ENCODE results near the gene IL18R1. TPM values are rescaled to one million over a fixed set of nuclear protein-coding genes. Genes with fewer than 3 reads are reported as not detected.

Gene IL18R1
- total and polyA plus RNA-seq, 4 donors: 4.8 to 12.7 (median 5.9) TPM

DNA sequence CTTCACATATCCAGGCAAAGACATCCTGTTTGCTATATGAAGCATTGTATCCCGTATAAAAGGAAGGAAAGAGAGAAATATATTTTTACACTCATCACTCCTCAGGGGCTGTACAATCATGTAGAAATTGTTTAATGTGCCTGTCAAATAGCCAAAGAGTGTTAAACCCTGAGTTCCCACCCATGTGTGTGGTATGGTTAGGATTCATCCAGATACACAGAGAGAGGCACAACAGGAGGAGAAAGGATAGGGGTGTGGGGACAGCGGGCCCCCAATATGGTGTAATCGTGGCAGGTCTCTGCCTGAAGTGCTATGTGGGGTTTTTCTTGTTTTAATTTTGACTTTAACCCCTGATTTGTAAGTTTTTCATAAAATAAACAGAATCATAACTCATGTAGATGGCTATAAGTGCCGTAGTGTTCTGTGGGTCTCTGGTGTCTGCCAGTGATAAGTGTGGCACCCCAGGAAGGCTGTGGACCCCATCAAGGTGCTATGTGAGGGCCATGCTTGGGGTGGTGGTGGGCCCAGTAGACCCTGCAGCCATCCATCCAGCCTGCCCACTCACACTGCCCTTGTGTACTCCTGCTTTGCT, 10.2 kb upstream of the IL18R1 start:
- TF ChIP-seq, protein P1, sequence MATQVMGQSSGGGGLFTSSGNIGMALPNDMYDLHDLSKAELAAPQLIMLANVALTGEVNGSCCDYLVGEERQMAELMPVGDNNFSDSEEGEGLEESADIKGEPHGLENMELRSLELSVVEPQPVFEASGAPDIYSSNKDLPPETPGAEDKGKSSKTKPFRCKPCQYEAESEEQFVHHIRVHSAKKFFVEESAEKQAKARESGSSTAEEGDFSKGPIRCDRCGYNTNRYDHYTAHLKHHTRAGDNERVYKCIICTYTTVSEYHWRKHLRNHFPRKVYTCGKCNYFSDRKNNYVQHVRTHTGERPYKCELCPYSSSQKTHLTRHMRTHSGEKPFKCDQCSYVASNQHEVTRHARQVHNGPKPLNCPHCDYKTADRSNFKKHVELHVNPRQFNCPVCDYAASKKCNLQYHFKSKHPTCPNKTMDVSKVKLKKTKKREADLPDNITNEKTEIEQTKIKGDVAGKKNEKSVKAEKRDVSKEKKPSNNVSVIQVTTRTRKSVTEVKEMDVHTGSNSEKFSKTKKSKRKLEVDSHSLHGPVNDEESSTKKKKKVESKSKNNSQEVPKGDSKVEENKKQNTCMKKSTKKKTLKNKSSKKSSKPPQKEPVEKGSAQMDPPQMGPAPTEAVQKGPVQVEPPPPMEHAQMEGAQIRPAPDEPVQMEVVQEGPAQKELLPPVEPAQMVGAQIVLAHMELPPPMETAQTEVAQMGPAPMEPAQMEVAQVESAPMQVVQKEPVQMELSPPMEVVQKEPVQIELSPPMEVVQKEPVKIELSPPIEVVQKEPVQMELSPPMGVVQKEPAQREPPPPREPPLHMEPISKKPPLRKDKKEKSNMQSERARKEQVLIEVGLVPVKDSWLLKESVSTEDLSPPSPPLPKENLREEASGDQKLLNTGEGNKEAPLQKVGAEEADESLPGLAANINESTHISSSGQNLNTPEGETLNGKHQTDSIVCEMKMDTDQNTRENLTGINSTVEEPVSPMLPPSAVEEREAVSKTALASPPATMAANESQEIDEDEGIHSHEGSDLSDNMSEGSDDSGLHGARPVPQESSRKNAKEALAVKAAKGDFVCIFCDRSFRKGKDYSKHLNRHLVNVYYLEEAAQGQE (IDR thresholded peaks at IDR 0.05): no peak
- TF ChIP-seq SP1 (IDR thresholded peaks at IDR 0.05): no peak
- no peak for TF ChIP-seq EGR1 (IDR thresholded peaks at IDR 0.05; ENCODE audit: low read depth in 2 of 2)
- TF ChIP-seq, protein P2, sequence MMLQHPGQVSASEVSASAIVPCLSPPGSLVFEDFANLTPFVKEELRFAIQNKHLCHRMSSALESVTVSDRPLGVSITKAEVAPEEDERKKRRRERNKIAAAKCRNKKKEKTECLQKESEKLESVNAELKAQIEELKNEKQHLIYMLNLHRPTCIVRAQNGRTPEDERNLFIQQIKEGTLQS (IDR thresholded peaks at IDR 0.05): no peak
- TF ChIP-seq NR2F2 (IDR thresholded peaks at IDR 0.05): no peak
- no peak for TF ChIP-seq YY1 (IDR thresholded peaks at IDR 0.05)
- TF ChIP-seq FOXA2 (IDR thresholded peaks at IDR 0.05): no peak
- TF ChIP-seq TAF1 (conservative IDR thresholded peaks at IDR 0.05): no peak
- TF ChIP-seq JUND (IDR thresholded peaks at IDR 0.05): no peak
- no peak for TF ChIP-seq HNF4A (conservative IDR thresholded peaks at IDR 0.05)
- DNase-seq (ENCODE audit: low spot score): no peak
- WGBS: 82% methylated on average over 4 of the region's 4 CpGs
- Histone ChIP-seq H3K27ac (ENCODE audit: low read depth in 1 of 2, low read length in 2 of 2) (no peak overlapping the region), H3K4me3 (ENCODE audit: low read depth in 1 of 3, low read length in 3 of 3) (no peak overlapping the region), H3K4me1 (ENCODE audit: control insufficient read depth in 4 of 4, insufficient read depth in 4 of 4, low read length in 3 of 4) (no peaks in the 10 kb centered on the region), H3K27me3 (ENCODE audit: control insufficient read depth in 4 of 4, insufficient read depth in 4 of 4, low read length in 3 of 4) (no peaks in the 10 kb centered on the region), H3K36me3 (ENCODE audit: control insufficient read depth in 4 of 4, insufficient read depth in 3 of 4, low read depth in 1 of 4, low read length in 3 of 4) (no peaks in the 10 kb centered on the region), H3K9me3 (ENCODE audit: control insufficient read depth in 4 of 4, low read length in 3 of 4) (no peaks in the 10 kb centered on the region), H3K9ac (ENCODE audit: low read depth in 1 of 2, low read length in 2 of 2) (no peak overlapping the region)

DNA sequence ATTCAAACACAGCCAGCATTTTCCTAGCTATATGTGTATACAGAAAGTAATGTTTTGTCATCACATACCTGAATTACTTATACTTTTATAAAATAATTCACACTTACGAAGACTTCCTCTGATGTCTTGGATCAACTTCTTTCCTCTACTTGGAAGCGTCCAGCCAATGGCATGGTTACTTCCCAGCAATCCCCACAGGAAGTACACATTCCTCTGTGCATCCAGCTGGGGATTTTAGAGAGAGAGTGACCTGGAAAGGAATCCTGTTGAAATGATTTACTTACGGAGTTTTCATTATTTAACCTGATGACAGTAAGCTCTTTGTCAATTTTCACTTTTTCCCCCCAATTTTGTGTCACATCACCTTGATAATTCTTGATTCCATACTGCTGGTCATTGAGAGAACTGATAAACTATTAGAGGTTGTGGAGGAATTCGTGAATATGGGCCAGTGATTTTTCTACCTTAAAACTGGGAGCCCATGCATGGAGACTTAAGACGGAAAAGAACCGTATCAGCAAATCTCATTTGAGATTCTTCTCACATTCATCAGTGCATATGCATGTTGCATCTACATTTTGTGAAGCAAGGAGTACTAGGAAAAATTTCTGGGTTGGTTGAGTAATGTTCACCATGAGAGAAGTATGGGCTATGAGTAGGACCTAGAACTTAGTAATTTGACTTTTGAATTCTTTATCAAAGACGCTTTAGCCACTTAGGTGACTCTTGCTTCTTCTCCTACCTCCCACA, 9.0 kb upstream of the IL18R1 start:
- DNase-seq (ENCODE audit: low spot score): no peak

More for the DNA sequence above, 9.0 kb upstream of the IL18R1 start:
- no peaks in the 10 kb centered on the region for H3K4me1 ChIP-seq (ENCODE audit: control insufficient read depth in 4 of 4, insufficient read depth in 4 of 4, low read length in 3 of 4)
- no peaks in the 10 kb centered on the region for H3K9me3 ChIP-seq (ENCODE audit: control insufficient read depth in 4 of 4, low read length in 3 of 4)
- H3K27me3 ChIP-seq (ENCODE audit: control insufficient read depth in 4 of 4, insufficient read depth in 4 of 4, low read length in 3 of 4): no peaks in the 10 kb centered on the region
- no peak overlapping the region for H3K4me3 ChIP-seq (ENCODE audit: low read depth in 1 of 3, low read length in 3 of 3)
- H3K36me3 ChIP-seq (ENCODE audit: control insufficient read depth in 4 of 4, insufficient read depth in 3 of 4, low read depth in 1 of 4, low read length in 3 of 4): no peaks in the 10 kb centered on the region
- WGBS: 91% methylated on average over 7 of the region's 7 CpGs
- no peak overlapping the region for H3K27ac ChIP-seq (ENCODE audit: low read depth in 1 of 2, low read length in 2 of 2)
- TF ChIP-seq EGR1 (IDR thresholded peaks at IDR 0.05; ENCODE audit: low read depth in 2 of 2) (no peak), RXRA (IDR thresholded peaks at IDR 0.05) (no peak), YY1 (IDR thresholded peaks at IDR 0.05) (no peak), GABPA (IDR thresholded peaks at IDR 0.05 in 1 of 2, conservative IDR thresholded peaks at IDR 0.05 in 1 of 2) (no peak), SP1 (IDR thresholded peaks at IDR 0.05) (no peak), HNF4G (IDR thresholded peaks at IDR 0.05) (no peak), FOXA1 (IDR thresholded peaks at IDR 0.05) (no peak)
- TF ChIP-seq, protein P1 (IDR thresholded peaks at IDR 0.05): no peak
- TF ChIP-seq, protein P3, sequence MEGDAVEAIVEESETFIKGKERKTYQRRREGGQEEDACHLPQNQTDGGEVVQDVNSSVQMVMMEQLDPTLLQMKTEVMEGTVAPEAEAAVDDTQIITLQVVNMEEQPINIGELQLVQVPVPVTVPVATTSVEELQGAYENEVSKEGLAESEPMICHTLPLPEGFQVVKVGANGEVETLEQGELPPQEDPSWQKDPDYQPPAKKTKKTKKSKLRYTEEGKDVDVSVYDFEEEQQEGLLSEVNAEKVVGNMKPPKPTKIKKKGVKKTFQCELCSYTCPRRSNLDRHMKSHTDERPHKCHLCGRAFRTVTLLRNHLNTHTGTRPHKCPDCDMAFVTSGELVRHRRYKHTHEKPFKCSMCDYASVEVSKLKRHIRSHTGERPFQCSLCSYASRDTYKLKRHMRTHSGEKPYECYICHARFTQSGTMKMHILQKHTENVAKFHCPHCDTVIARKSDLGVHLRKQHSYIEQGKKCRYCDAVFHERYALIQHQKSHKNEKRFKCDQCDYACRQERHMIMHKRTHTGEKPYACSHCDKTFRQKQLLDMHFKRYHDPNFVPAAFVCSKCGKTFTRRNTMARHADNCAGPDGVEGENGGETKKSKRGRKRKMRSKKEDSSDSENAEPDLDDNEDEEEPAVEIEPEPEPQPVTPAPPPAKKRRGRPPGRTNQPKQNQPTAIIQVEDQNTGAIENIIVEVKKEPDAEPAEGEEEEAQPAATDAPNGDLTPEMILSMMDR (IDR thresholded peaks at IDR 0.05; ENCODE audit: low read depth, low read length, missing input control): no peak
- H3K9ac ChIP-seq (ENCODE audit: low read depth in 1 of 2, low read length in 2 of 2): no peak overlapping the region
